HepG2 (cell line): Measurements from ENCODE around the gene RAB11FIP5. TPM values are rescaled to one million over a fixed set of nuclear protein-coding genes. Genes with fewer than 3 reads are reported as not detected.

Experiments
- ATAC-seq: fragments of 200-7000 bp; cut with Tn5 transposase; 3 replicates; pipeline ENCODE4 v1.9.1; 2020; ENCODE audit warnings: mild to moderate bottlenecking, moderate library complexity
- BruUV-seq: library from RNA; stranded (reverse); fragments of 400-500 nt; replicated peaks from 2 replicates; lab custom pipeline; 2021; lab: Mats Ljungman, UMichigan
- CTCF ChIA-PET: fragments of 300-600 bp; formaldehyde crosslinking; extraction: SDS; loops from one replicate; lab custom pipeline; 2021; ENCODE audit warnings: low total read pairs, inconsistent platforms, low intra/inter-chr PET ratio; lab: Yijun Ruan, JAX
- POLR2A ChIA-PET: fragments of 350-600 bp; sonication (Branson Sonifier 250); formaldehyde crosslinking; loops from one replicate; lab custom pipeline; 2020; ENCODE audit warnings: antibody characterized with exemption, inconsistent platforms; lab: Yijun Ruan, JAX
- DNase-seq: peaks from one replicate; pipeline ENCODE4 v3.0.0-alpha.2; 2015; ENCODE audit warnings: low spot score
- FAIRE-seq: peaks from 3 replicates; lab custom pipeline; 2011; peaks lifted over from hg19 to GRCh38; lab: Jason Lieb, UNC
- H2AFZ ChIP-seq: one replicate; pipeline ENCODE4 v1.6.1; 2011; ENCODE audit warnings: low read length, inconsistent platforms
- H3K27ac ChIP-seq: fragments of 300-600 bp; 3 replicates; pipeline ENCODE4 v1.8.0; 2011; ENCODE audit warnings: mixed run types, mild to moderate bottlenecking, mixed read lengths, low read length, inconsistent platforms; ENCODE audit not compliant: insufficient read depth; ENCODE audit errors: extremely low read length
- H3K27me3 ChIP-seq, 2 experiments: fragments of 200-600 bp in 1 of 2; 2 replicates in 1 of 2; 3 replicates in 1 of 2; pipeline versions ENCODE4 v1.6.0 to v1.8.0; 2011; ENCODE audit warnings: low read length in 2 of 2, mild to moderate bottlenecking in 2 of 2, moderate library complexity in 2 of 2, inconsistent platforms in 1 of 2; ENCODE audit not compliant: insufficient read depth in 2 of 2, control insufficient read depth in 1 of 2
- H3K36me3 ChIP-seq, 2 experiments: fragments of 200-600 bp in 1 of 2; replicated peaks in 1 of 2; 2 replicates in 1 of 2; 3 replicates in 1 of 2; pipeline versions ENCODE4 v1.5.1 to v1.8.0; 2011; ENCODE audit warnings: low read length in 2 of 2, inconsistent platforms in 1 of 2; ENCODE audit not compliant: insufficient read depth in 2 of 2, control insufficient read depth in 1 of 2
- H3K4me1 ChIP-seq: 2 replicates; pipeline ENCODE4 v1.5.1; 2012; ENCODE audit warnings: low read length, inconsistent platforms; ENCODE audit not compliant: insufficient read depth
- H3K4me2 ChIP-seq: 2 replicates; pipeline ENCODE4 v1.6.0; 2011; ENCODE audit warnings: low read depth, low read length, inconsistent platforms
- H3K4me3 ChIP-seq, 3 experiments: fragments of 200-600 bp in 1 of 3; sonication (generic), shearing (Covaris generic) in 1 of 3; replicated peaks in 1 of 3; 2 replicates each; pipeline ENCODE4 v1.5.1; 2011 to 2016; ENCODE audit warnings: low read length in 3 of 3, inconsistent platforms in 2 of 3, low read depth in 2 of 3, mild to moderate bottlenecking in 2 of 3, control low read depth in 1 of 3, mixed read lengths in 1 of 3; ENCODE audit not compliant: insufficient read depth in 1 of 3
- H3K79me2 ChIP-seq: one replicate; pipeline ENCODE4 v1.6.1; 2011; ENCODE audit warnings: low read length, inconsistent platforms; ENCODE audit not compliant: insufficient read depth
- H3K9ac ChIP-seq: 2 replicates; pipeline ENCODE4 v1.6.0; 2011; ENCODE audit warnings: mild to moderate bottlenecking, low read depth, low read length, inconsistent platforms; ENCODE audit not compliant: insufficient read depth
- H3K9me3 ChIP-seq: 2 replicates; pipeline ENCODE4 v1.5.1; 2012; ENCODE audit warnings: mild to moderate bottlenecking, low read length
- H4K20me1 ChIP-seq: 2 replicates; pipeline ENCODE4 v1.6.0; 2011; ENCODE audit warnings: inconsistent platforms, mild to moderate bottlenecking, low read length, moderate library complexity; ENCODE audit not compliant: insufficient read depth
- MED8 ChIP-seq: sonication (generic); formaldehyde crosslinking; IDR thresholded peaks from 2 replicates; pipeline ENCODE4 v1.8.1; 2023; ENCODE audit warnings: mild to moderate bottlenecking, missing genetic modification reagents; ENCODE audit not compliant: insufficient replicate concordance
- MTF2 ChIP-seq: sonication (generic); formaldehyde crosslinking; IDR thresholded peaks from 2 replicates; pipeline ENCODE4 v1.5.0; 2020; ENCODE audit warnings: missing genetic modification reagents, borderline replicate concordance
- RBM22 ChIP-seq: fragments of 200-400 bp; formaldehyde crosslinking; optimal IDR thresholded peaks from 2 replicates; pipeline ENCODE3; 2017; ENCODE audit warnings: mild to moderate bottlenecking, low read length, moderate library complexity
- RELA ChIP-seq: sonication (generic); formaldehyde crosslinking; IDR thresholded peaks from 2 replicates; pipeline ENCODE4 v1.4.0; 2020; ENCODE audit warnings: missing genetic modification reagents
- SNAPC2 ChIP-seq: sonication (generic); formaldehyde crosslinking; IDR thresholded peaks from 2 replicates; pipeline ENCODE4 v1.8.1; 2022; ENCODE audit warnings: mild to moderate bottlenecking, missing genetic modification reagents
- STAT5B ChIP-seq: sonication (generic); formaldehyde crosslinking; IDR thresholded peaks from 2 replicates; pipeline ENCODE4 v1.4.0; 2020; ENCODE audit warnings: missing genetic modification reagents
- ZBTB8A ChIP-seq: sonication (generic); formaldehyde crosslinking; IDR thresholded peaks from 2 replicates; pipeline ENCODE4 v1.4.0; 2020; ENCODE audit warnings: mild to moderate bottlenecking, low read depth, missing genetic modification reagents, borderline replicate concordance
- ZKSCAN8 ChIP-seq: IDR thresholded peaks from 2 replicates; pipeline ENCODE4 v1.6.1; 2016; ENCODE audit warnings: borderline replicate concordance, missing genetic modification reagents, missing compliant biosample characterization
- ZNF264 ChIP-seq: sonication (generic); formaldehyde crosslinking; IDR thresholded peaks from 2 replicates; pipeline ENCODE4 v1.4.0; 2020; ENCODE audit warnings: missing genetic modification reagents
- ZNF282 ChIP-seq: fragments of 450-650 bp; IDR thresholded peaks from 2 replicates; pipeline ENCODE4 v1.6.1; 2018; ENCODE audit not compliant: partially characterized antibody
- ZNF33B ChIP-seq: sonication (generic); formaldehyde crosslinking; IDR thresholded peaks from 2 replicates; pipeline ENCODE4 v1.5.1; 2020; ENCODE audit warnings: mild to moderate bottlenecking, missing genetic modification reagents
- ZNF382 ChIP-seq: sonication (generic); formaldehyde crosslinking; IDR thresholded peaks from 2 replicates; pipeline ENCODE4 v1.5.0; 2020; ENCODE audit warnings: missing genetic modification reagents, mild to moderate bottlenecking, borderline replicate concordance
- ZNF546 ChIP-seq: sonication (generic); formaldehyde crosslinking; conservative IDR thresholded peaks from 2 replicates; pipeline ENCODE4 v1.8.1; 2023; ENCODE audit warnings: mild to moderate bottlenecking, missing genetic modification reagents
- ZNF781 ChIP-seq: sonication (generic); formaldehyde crosslinking; IDR thresholded peaks from 2 replicates; pipeline ENCODE4 v1.5.1; 2020; ENCODE audit warnings: borderline replicate concordance, mild to moderate bottlenecking, missing genetic modification reagents; ENCODE audit errors: not compliant biosample characterization
- WGBS: methylation state at CpG from one replicate; pipeline ENCODE4 v1.1.6; 2017; ENCODE audit warnings: low lambda C conversion rate; 5-methylcytosine and 5-hydroxymethylcytosine counted together
- in situ Hi-C: cut with HindIII; loops from 2 replicates; pipeline ENCODE4 v1.10.0; 2017; ENCODE audit warnings: low pct_unique_long_range_greater_than_20kb; ENCODE audit not compliant: extremely low pct_ligation_motif_present
- intact Hi-C: fragments of 100-400 bp; cut with micrococcal nuclease; formaldehyde crosslinking; loops from one replicate; pipeline ENCODE4 v1.10.0; 2022; ENCODE audit not compliant: unreplicated experiment
- polyA plus RNA-seq, 8 experiments: library from polyadenylated mRNA; depleted of rRNA in 3 of 8; stranded (reverse) in 7 of 8; unstranded in 1 of 8; fragments of >200 nt; fragmentation: Illumina TruSeq in 4 of 8; extraction: Trizol in 4 of 8; gene quantifications; 2 replicates each; pipeline versions ENCODE4 v1.2.1 to v1.2.3, GENCODE V29; 2011 to 2016; ENCODE audit warnings: low read depth in 4 of 8, missing spikeins in 1 of 8, mixed read lengths in 1 of 8; ENCODE audit not compliant: insufficient read depth in 1 of 8
- total RNA-seq, 5 experiments: library from RNA; depleted of rRNA; stranded (reverse); fragments of >200 nt; fragmentation: Illumina TruSeq; extraction: Trizol; gene quantifications; 2 replicates each; pipeline ENCODE4 v1.2.3, GENCODE V29; 2016; ENCODE audit warnings: low read depth in 1 of 5
- TF ChIP-seq, protein P1 (sequence below): sonication (generic); formaldehyde crosslinking; IDR thresholded peaks from 2 replicates; pipeline ENCODE4 v1.5.1; 2020; ENCODE audit warnings: missing genetic modification reagents, mild to moderate bottlenecking, borderline replicate concordance
- TF ChIP-seq, protein P2 (sequence below): IDR thresholded peaks from 2 replicates; pipeline ENCODE4 v1.6.1; 2016
- TF ChIP-seq, protein P3 (sequence below): IDR thresholded peaks from 2 replicates; pipeline ENCODE4 v1.6.1; 2016; ENCODE audit warnings: mild to moderate bottlenecking
- TF ChIP-seq, protein P4 (sequence below): IDR thresholded peaks from 2 replicates; pipeline ENCODE4 v1.6.1; 2016; ENCODE audit warnings: missing compliant biosample characterization, missing genetic modification reagents, borderline replicate concordance
- TF ChIP-seq, protein P5 (sequence below): sonication (generic); formaldehyde crosslinking; IDR thresholded peaks from 2 replicates; pipeline ENCODE4 v1.4.0; 2020; ENCODE audit warnings: missing genetic modification reagents, borderline replicate concordance

RAB11FIP5 gene
- total and polyA plus RNA-seq, 2 of the 13 experiments (the other 11 are each of a cell fraction or from before 2014, with no cell fraction given): 9.4 to 22.9 TPM

DNA sequence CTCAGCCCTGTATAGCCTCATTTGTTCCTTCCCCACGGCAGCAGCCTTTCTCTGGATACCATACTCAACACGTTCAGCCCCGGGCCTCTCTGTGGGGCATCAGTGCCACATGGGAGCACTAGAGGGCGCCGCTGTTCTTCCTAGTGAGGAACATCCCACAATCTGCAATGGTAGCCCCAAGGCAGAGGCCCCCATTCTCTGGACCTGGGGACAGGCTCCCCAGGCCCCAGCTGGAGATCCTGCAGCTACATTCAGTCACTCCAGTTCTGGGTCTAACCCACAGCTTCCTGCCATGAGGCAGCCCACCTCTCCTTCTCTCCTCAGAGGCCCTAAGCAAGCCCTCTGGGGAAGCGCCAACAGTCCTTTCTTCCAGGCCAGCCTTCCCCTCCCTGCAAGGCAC, 27.1 kb downstream of the RAB11FIP5 start:
- BruUV-seq: no TSS peak
- in situ Hi-C loops (loop anchor here (5.0 kb wide), 1 partner anchor 72 kb away; no protein-coding TSS in a partner anchor), intact Hi-C loops (loop anchor here (1.0 kb wide), 3 partner anchors 71 to 92 kb away; no protein-coding TSS in a partner anchor)
- Histone ChIP-seq H3K4me2 (no peak overlapping the region), H3K9ac (no peak overlapping the region), H4K20me1 (peaks cover 26% of the 10 kb centered on the region; the same call in 1 of the 2 replicates), H3K36me3 (peaks cover 33 to 42% of the 10 kb centered on the region in 2 experiments), H3K4me1 (peaks cover 15% of the 10 kb centered on the region), H3K9me3 (no peaks in the 10 kb centered on the region), H2AFZ (no peak overlapping the region), H3K4me3 (no peak overlapping the region), H3K79me2 (peaks cover 11% of the 10 kb centered on the region), H3K27ac (no peak overlapping the region), H3K27me3 (no peaks in the 10 kb centered on the region)
- ChIA-PET POLR2A (interaction anchor here (1.5 to 1.6 kb wide), 2 partner anchors 15 to 65 kb away, joined by 4 read pairs; partner anchors contain the start of gene SFXN5), CTCF (interaction anchor here (0.8 to 2.8 kb wide), 9 partner anchors 68 to 175 kb away, joined by 3 to 54 read pairs (median 8); no protein-coding TSS in a partner anchor)
- DNase-seq: peak; percentile 74
- WGBS: 18% methylated on average over 6 of the region's 6 CpGs
- peak; percentile 95 for FAIRE-seq
- peak; percentile 90 for ATAC-seq
- no peak for TF ChIP-seq STAT5B (CRISPR knock-in tag)
- TF ChIP-seq, protein P1, sequence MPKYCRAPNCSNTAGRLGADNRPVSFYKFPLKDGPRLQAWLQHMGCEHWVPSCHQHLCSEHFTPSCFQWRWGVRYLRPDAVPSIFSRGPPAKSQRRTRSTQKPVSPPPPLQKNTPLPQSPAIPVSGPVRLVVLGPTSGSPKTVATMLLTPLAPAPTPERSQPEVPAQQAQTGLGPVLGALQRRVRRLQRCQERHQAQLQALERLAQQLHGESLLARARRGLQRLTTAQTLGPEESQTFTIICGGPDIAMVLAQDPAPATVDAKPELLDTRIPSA (CRISPR knock-in tag): no peak
- no peak for TF ChIP-seq SNAPC2
- TF ChIP-seq, protein P2, sequence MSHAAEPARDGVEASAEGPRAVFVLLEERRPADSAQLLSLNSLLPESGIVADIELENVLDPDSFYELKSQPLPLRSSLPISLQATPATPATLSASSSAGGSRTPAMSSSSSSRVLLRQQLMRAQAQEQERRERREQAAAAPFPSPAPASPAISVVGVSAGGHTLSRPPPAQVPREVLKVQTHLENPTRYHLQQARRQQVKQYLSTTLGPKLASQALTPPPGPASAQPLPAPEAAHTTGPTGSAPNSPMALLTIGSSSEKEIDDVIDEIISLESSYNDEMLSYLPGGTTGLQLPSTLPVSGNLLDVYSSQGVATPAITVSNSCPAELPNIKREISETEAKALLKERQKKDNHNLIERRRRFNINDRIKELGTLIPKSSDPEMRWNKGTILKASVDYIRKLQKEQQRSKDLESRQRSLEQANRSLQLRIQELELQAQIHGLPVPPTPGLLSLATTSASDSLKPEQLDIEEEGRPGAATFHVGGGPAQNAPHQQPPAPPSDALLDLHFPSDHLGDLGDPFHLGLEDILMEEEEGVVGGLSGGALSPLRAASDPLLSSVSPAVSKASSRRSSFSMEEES: no peak
- no peak for TF ChIP-seq ZBTB8A (CRISPR knock-in tag)
- no peak for TF ChIP-seq ZNF282
- TF ChIP-seq, protein P3, sequence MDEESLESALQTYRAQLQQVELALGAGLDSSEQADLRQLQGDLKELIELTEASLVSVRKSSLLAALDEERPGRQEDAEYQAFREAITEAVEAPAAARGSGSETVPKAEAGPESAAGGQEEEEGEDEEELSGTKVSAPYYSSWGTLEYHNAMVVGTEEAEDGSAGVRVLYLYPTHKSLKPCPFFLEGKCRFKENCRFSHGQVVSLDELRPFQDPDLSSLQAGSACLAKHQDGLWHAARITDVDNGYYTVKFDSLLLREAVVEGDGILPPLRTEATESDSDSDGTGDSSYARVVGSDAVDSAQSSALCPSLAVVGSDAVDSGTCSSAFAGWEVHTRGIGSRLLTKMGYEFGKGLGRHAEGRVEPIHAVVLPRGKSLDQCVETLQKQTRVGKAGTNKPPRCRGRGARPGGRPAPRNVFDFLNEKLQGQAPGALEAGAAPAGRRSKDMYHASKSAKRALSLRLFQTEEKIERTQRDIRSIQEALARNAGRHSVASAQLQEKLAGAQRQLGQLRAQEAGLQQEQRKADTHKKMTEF (CRISPR knock-in tag): 0 out of 2 replicates have a peak, but pooled peaks have one; percentile 36
- no peak for TF ChIP-seq MTF2
- no peak for TF ChIP-seq RELA (CRISPR knock-in tag)
- no peak for TF ChIP-seq RBM22
- TF ChIP-seq MED8 (CRISPR knock-in tag): no peak
- TF ChIP-seq ZNF264 (CRISPR knock-in tag): no peak
- TF ChIP-seq ZNF781 (CRISPR knock-in tag): no peak
- TF ChIP-seq ZNF33B (CRISPR knock-in tag): no peak
- TF ChIP-seq, protein P4, sequence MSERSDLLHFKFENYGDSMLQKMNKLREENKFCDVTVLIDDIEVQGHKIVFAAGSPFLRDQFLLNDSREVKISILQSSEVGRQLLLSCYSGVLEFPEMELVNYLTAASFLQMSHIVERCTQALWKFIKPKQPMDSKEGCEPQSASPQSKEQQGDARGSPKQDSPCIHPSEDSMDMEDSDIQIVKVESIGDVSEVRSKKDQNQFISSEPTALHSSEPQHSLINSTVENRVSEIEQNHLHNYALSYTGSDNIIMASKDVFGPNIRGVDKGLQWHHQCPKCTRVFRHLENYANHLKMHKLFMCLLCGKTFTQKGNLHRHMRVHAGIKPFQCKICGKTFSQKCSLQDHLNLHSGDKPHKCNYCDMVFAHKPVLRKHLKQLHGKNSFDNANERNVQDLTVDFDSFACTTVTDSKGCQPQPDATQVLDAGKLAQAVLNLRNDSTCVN (CRISPR knock-in tag): no peak
- TF ChIP-seq, protein P5, sequence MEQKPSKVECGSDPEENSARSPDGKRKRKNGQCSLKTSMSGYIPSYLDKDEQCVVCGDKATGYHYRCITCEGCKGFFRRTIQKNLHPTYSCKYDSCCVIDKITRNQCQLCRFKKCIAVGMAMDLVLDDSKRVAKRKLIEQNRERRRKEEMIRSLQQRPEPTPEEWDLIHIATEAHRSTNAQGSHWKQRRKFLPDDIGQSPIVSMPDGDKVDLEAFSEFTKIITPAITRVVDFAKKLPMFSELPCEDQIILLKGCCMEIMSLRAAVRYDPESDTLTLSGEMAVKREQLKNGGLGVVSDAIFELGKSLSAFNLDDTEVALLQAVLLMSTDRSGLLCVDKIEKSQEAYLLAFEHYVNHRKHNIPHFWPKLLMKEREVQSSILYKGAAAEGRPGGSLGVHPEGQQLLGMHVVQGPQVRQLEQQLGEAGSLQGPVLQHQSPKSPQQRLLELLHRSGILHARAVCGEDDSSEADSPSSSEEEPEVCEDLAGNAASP (CRISPR knock-in tag): no peak
- no peak for TF ChIP-seq ZNF382 (CRISPR knock-in tag)
- TF ChIP-seq ZKSCAN8 (CRISPR knock-in tag): no peak
- TF ChIP-seq ZNF546: no peak
